T-helper 17 cell (primary cell): ENCODE results near the gene PECR. TPM values are rescaled to one million over a fixed set of nuclear protein-coding genes. Genes with fewer than 3 reads are reported as not detected.
"Not testable (repeated sequence)": the region's sequence is repeated elsewhere in the genome, so short reads cannot be mapped to it uniquely, and the experiment has no call there.

Experiments used
- ATAC-seq: fragments of 150-1000 bp; cut with Tn5 transposase; 2 replicates; pipeline ENCODE4 v1.10.0; 2021; ENCODE audit warnings: mild to moderate bottlenecking, moderate library complexity
- DNase-seq, 3 donors: peaks; one replicate each; pipeline versions ENCODE4 v3.0.0 to v3.0.0-alpha.2; 2020 to 2021
- H3K9me3 ChIP-seq: one replicate; pipeline ENCODE4 v1.7.0; 2013; ENCODE audit warnings: low read length, mild to moderate bottlenecking; ENCODE audit not compliant: control insufficient read depth, poor library complexity, severe bottlenecking
- H3K27ac Mint-ChIP-seq: one replicate; pipeline ENCODE4 v1.8.0; 2022; ENCODE audit warnings: mild to moderate bottlenecking, moderate library complexity, mixed read lengths
- H3K27me3 Mint-ChIP-seq: one replicate; pipeline ENCODE4 v1.8.0; 2022; ENCODE audit warnings: mixed read lengths
- H3K36me3 Mint-ChIP-seq: one replicate; pipeline ENCODE4 v1.8.0; 2022; ENCODE audit warnings: low read depth, mixed read lengths
- H3K4me1 Mint-ChIP-seq: one replicate; pipeline ENCODE4 v1.8.0; 2022; ENCODE audit warnings: mild to moderate bottlenecking, mixed read lengths
- H3K4me3 Mint-ChIP-seq: one replicate; pipeline ENCODE4 v1.8.0; 2022; ENCODE audit warnings: mild to moderate bottlenecking, moderate library complexity, mixed read lengths
- total RNA-seq, 4 donors: library from RNA in 2 of 4; stranded (reverse) in 2 of 4; gene quantifications; one replicate each; pipeline ENCODE4 v1.2.3 and lab custom pipeline; 2022 to 2026

The PECR gene
- total RNA-seq, 2 donors from 2014 or later = 16.9 to 18.7 TPM

GRCh38 chr2:216094701-216095100 lies 13.1 kb upstream of the PECR start:
- H3K4me1 Mint-ChIP-seq = no peaks in the 10 kb centered on the region
- H3K36me3 Mint-ChIP-seq = no peaks in the 10 kb centered on the region
- H3K9me3 ChIP-seq = no peaks in the 10 kb centered on the region
- no peak overlapping the region for H3K4me3 Mint-ChIP-seq
- H3K27ac Mint-ChIP-seq = no peak overlapping the region
- ATAC-seq (no peak), DNase-seq (no peak)
- no peaks in the 10 kb centered on the region for H3K27me3 Mint-ChIP-seq

- no peak overlapping the region for H3K4me3 Mint-ChIP-seq
- no peaks in the 10 kb centered on the region for H3K27me3 Mint-ChIP-seq
- peaks cover 3% of the 10 kb centered on the region for H3K4me1 Mint-ChIP-seq
- H3K27ac Mint-ChIP-seq = no peak overlapping the region
- ATAC-seq (no peak), DNase-seq (no peak)
- no peaks in the 10 kb centered on the region for H3K9me3 ChIP-seq
- H3K36me3 Mint-ChIP-seq = no peaks in the 10 kb centered on the region
Measured at GRCh38 chr2:216092646-216093045, 11.0 kb upstream of the PECR start.

- no peak for ATAC-seq
- H3K36me3 Mint-ChIP-seq = no peaks in the 10 kb centered on the region
- H3K27ac Mint-ChIP-seq = no peak overlapping the region
- H3K27me3 Mint-ChIP-seq = no peaks in the 10 kb centered on the region
- no peak for DNase-seq
- no peak overlapping the region for H3K4me3 Mint-ChIP-seq
- H3K4me1 Mint-ChIP-seq = peaks cover 6% of the 10 kb centered on the region
- H3K9me3 ChIP-seq = no peaks in the 10 kb centered on the region
Measured at GRCh38 chr2:216090369-216090786, 8.8 kb upstream of the PECR start.

GRCh38 chr2:216086207-216086893 lies 4.7 kb upstream of the PECR start:
- peaks cover 2% of the 10 kb centered on the region for H3K36me3 Mint-ChIP-seq
- peaks cover 36% of the 10 kb centered on the region for H3K4me1 Mint-ChIP-seq
- peak overlapping the region; percentile 8 for H3K27ac Mint-ChIP-seq
- no peaks in the 10 kb centered on the region for H3K27me3 Mint-ChIP-seq
- no peak for DNase-seq
- H3K9me3 ChIP-seq = no peaks in the 10 kb centered on the region
- no peak for ATAC-seq
- peak overlapping the region; percentile 22 for H3K4me3 Mint-ChIP-seq

- H3K27ac Mint-ChIP-seq = peak overlapping the region; percentile 98
- H3K27me3 Mint-ChIP-seq = no peaks in the 10 kb centered on the region
- H3K36me3 Mint-ChIP-seq = peaks cover 2% of the 10 kb centered on the region
- no peak for DNase-seq
- peaks cover 40% of the 10 kb centered on the region for H3K4me1 Mint-ChIP-seq
- H3K9me3 ChIP-seq = no peaks in the 10 kb centered on the region
- no peak for ATAC-seq
- H3K4me3 Mint-ChIP-seq = peak overlapping the region; percentile 94
Measured at GRCh38 chr2:216084547-216084946, 2.9 kb upstream of the PECR start.

GRCh38 chr2:216083464-216084281 lies 2.1 kb upstream of the PECR start:
- peak overlapping the region; percentile 94 for H3K4me3 Mint-ChIP-seq
- H3K4me1 Mint-ChIP-seq = peaks cover 37% of the 10 kb centered on the region
- peaks cover 2% of the 10 kb centered on the region for H3K36me3 Mint-ChIP-seq
- H3K9me3 ChIP-seq = no peaks in the 10 kb centered on the region
- H3K27ac Mint-ChIP-seq = peak overlapping the region; percentile 98
- DNase-seq (no peak), ATAC-seq (no peak)
- no peaks in the 10 kb centered on the region for H3K27me3 Mint-ChIP-seq

GRCh38 chr2:216082805-216083204 lies 1.2 kb upstream of the PECR start:
- no peak for ATAC-seq

GRCh38 chr2:216082117-216082711 lies 605 bp upstream of the PECR start:
- peak; percentile 24 for ATAC-seq

More at GRCh38 chr2:216082805-216083204, 1.2 kb upstream of the PECR start:
- no peak for DNase-seq
- Mint-ChIP-seq H3K27ac (peak overlapping the region; percentile 98), H3K27me3 (no peaks in the 10 kb centered on the region), H3K4me1 (peaks cover 37% of the 10 kb centered on the region), H3K36me3 (peaks cover 2% of the 10 kb centered on the region), H3K4me3 (peak overlapping the region; percentile 99)
- no peaks in the 10 kb centered on the region for H3K9me3 ChIP-seq

GRCh38 chr2:216081012-216081411 lies 597 bp downstream of the PECR start:
- peaks cover 2% of the 10 kb centered on the region for H3K36me3 Mint-ChIP-seq
- no peaks in the 10 kb centered on the region for H3K9me3 ChIP-seq
- H3K27ac Mint-ChIP-seq = peak overlapping the region; percentile 98
- H3K4me1 Mint-ChIP-seq = peaks cover 34% of the 10 kb centered on the region
- ATAC-seq = no peak
- DNase-seq = no peak
- peak overlapping the region; percentile 99 for H3K4me3 Mint-ChIP-seq
- no peaks in the 10 kb centered on the region for H3K27me3 Mint-ChIP-seq

More at GRCh38 chr2:216082117-216082711, 605 bp upstream of the PECR start:
- DNase-seq = no peak
- Mint-ChIP-seq H3K27me3 (no peaks in the 10 kb centered on the region), H3K4me3 (peak overlapping the region; percentile 99), H3K27ac (peak overlapping the region; percentile 98), H3K4me1 (peaks cover 37% of the 10 kb centered on the region), H3K36me3 (peaks cover 2% of the 10 kb centered on the region)
- H3K9me3 ChIP-seq = no peaks in the 10 kb centered on the region

GRCh38 chr2:216080048-216080447 lies 1.6 kb downstream of the PECR start:
- H3K27ac Mint-ChIP-seq = not testable (repeated sequence)

GRCh38 chr2:216078776-216079175 lies 2.8 kb downstream of the PECR start:
- H3K36me3 Mint-ChIP-seq = no peaks in the 10 kb centered on the region
- H3K4me3 Mint-ChIP-seq = no peak overlapping the region
- DNase-seq (no peak), ATAC-seq (no peak)
- no peaks in the 10 kb centered on the region for H3K9me3 ChIP-seq
- H3K27me3 Mint-ChIP-seq = no peaks in the 10 kb centered on the region
- peaks cover 38% of the 10 kb centered on the region for H3K4me1 Mint-ChIP-seq
- no peak overlapping the region for H3K27ac Mint-ChIP-seq

More at GRCh38 chr2:216080048-216080447, 1.6 kb downstream of the PECR start:
- not testable (repeated sequence) for ATAC-seq, H3K36me3 Mint-ChIP-seq, DNase-seq, H3K9me3 ChIP-seq, H3K27me3 Mint-ChIP-seq
- H3K4me1 Mint-ChIP-seq = peaks cover 39% of the 10 kb centered on the region
- peak overlapping the region; percentile 43 for H3K4me3 Mint-ChIP-seq

- no peak overlapping the region for H3K27ac Mint-ChIP-seq
- no peaks in the 10 kb centered on the region for H3K9me3 ChIP-seq
- ATAC-seq (no peak), DNase-seq (no peak)
- H3K36me3 Mint-ChIP-seq = peaks cover 3% of the 10 kb centered on the region
- peaks cover 27% of the 10 kb centered on the region for H3K4me1 Mint-ChIP-seq
- no peaks in the 10 kb centered on the region for H3K27me3 Mint-ChIP-seq
- no peak overlapping the region for H3K4me3 Mint-ChIP-seq
Measured at GRCh38 chr2:216075510-216076485, 5.8 kb downstream of the PECR start.
